Subcutaneous adipose tissue (tissue), 4 donors: ENCODE measurements around the gene GAL3ST3. TPM values are rescaled to one million over a fixed set of nuclear protein-coding genes. Genes with fewer than 3 reads are reported as not detected.

ENCODE experiments used
- CTCF ChIP-seq: fragments of 450-650 bp; IDR thresholded peaks from one replicate; pipeline ENCODE4 v1.5.1; 2016; ENCODE audit warnings: low read depth, mild to moderate bottlenecking, control low read depth, antibody characterized with exemption, moderate library complexity
- total RNA-seq, 4 donors: library from RNA; depleted of rRNA; stranded (reverse); fragments of >200 nt; gene quantifications; one replicate each; pipeline ENCODE4 v1.1.0, GENCODE V29; 2016

The GAL3ST3 gene
- total RNA-seq, 4 donors from 2014 or later = 0.38 TPM; not detected in 3

DNA sequence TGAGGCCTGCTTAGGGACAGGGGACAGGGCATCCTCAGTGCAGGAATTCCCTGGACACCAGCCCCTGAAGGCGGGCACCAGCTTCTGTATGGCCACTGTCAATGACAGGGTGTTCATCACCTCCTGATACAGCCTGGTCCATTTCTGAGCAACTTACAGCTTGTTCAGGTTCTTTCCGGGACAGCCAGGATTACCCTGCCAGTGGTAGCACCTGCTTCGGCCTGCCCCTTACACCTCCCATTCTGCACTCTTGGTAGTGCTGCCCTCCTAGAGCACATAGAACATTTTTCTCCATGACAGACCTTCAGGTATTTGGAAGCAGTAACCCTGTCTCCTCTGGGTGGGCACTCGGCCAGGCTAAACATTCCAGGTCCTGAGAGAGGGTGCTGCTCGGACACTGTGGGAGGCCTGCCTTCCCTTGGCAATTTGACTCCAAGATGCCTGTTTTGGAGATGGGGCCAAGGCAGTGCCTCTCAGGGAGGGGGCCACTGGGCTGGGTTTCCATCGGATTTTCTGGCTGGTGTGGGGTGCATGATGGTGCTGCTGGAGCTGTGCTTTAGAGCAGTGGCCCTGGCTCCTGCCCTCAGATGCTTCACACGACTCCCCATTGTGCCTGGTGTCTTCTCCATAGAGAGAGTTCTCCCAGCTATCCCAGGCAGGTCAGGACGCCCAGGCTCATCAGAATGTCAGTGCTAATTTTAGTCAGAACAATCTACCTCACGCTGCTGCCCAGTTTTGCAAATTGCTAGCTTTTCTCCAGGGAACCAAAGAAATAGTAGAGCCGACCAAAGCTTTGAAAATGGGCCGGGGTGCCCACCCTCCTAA, 1.2 kb downstream of the GAL3ST3 start:
- TF ChIP-seq CTCF = no peak

- no peak for TF ChIP-seq CTCF
These were observed 2.1 kb downstream of the GAL3ST3 start for GRCh38 chr11:66046901-66047300.

DNA sequence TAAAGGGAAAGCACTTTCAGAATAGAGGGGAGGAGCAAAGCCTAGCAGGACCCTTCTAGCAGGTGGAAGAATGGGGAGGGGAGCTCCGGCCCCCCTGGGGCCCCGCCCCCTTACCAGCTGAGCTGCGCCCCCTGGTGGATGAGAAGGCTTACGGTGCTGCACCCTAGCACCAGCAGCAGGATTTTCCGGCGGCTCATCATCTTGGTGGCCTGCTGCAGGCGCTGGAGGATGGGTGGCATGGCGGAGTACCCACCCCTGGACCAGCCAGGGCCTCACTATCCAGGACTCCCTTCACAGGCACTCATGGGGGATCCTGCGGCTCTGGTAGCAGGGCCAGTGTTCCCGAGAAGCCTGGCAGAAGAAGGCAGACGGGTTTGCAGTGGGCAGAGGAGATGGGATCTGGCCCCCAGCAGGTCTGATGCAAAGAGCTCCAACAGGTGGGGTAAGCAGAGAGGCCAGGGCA, 3.8 kb downstream of the GAL3ST3 start:
- no peak for TF ChIP-seq CTCF

GRCh38 chr11:66044757-66045156, 4.2 kb downstream of the GAL3ST3 start:
- TF ChIP-seq CTCF = no peak

GRCh38 chr11:66042996-66043906, 5.7 kb downstream of the GAL3ST3 start:
- TF ChIP-seq CTCF = no peak

DNA sequence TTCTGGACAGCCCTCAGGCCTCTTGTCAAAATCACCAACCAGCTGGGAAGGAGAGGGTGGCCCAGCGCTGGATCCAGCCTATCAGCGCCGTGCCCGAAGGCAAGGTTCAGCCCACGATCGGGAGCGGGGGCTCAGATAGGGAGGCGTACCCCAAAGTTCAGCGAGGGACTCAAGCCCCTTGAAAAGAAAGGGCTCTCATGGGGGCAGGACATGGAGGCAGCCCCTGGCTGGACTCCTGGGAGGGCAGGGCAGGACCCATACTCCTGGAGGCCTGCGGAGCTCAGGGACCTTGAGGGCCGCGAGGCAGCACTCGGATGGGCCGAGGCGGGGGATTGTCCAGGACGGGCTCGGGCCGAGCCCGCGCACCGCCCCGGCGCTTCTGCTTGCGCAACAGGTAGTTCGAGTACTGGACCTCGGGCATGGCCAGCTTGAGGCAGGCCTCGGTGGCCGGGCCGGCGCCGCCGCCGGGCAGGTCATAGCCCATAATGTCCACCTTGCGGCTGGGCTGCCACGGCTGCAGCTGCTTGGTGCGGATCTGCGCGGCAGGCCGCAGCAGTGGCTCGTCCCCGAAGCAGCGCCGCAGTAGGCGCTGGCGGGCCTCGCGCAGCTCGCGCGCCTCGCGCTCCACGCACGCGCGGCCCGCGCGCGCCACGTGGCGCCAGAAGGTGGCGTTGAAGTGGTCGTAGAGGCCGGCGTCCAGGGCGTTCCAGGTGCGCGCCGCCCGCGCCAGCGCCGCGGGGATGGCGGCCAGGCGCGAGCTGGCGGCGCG, 6.5 kb downstream of the GAL3ST3 start:
- TF ChIP-seq CTCF = no peak
